SK-N-SH treated with all-trans-retinoic acid at 6 μM for 48 hours (cell line): Measurements from ENCODE around the gene RNF7.

ENCODE experiments used
- ATAC-seq: fragments of 200-7000 bp; cut with Tn5 transposase; 3 replicates; pipeline ENCODE4 v1.9.1; 2020; ENCODE audit warnings: mild to moderate bottlenecking, moderate library complexity
- ARNTL ChIP-seq: fragments of 450-650 bp; formaldehyde crosslinking; IDR thresholded peaks from 2 replicates; pipeline ENCODE4 v1.5.0; 2020; ENCODE audit warnings: low read depth, mild to moderate bottlenecking, moderate library complexity, borderline replicate concordance
- BACH2 ChIP-seq: fragments of 250-450 bp; sonication (Bioruptor Pico); IDR thresholded peaks from 2 replicates; pipeline ENCODE4 v1.9.0; 2021; ENCODE audit warnings: mild to moderate bottlenecking, borderline replicate concordance
- CREB5 ChIP-seq: fragments of 250-450 bp; sonication (Bioruptor Pico); IDR thresholded peaks from 2 replicates; pipeline ENCODE4 v1.5.1; 2020; ENCODE audit warnings: low read depth, mild to moderate bottlenecking, moderate library complexity
- CSDC2 ChIP-seq: fragments of 250-450 bp; sonication (Bioruptor Pico); IDR thresholded peaks from 2 replicates; pipeline ENCODE4 v1.5.0; 2020; ENCODE audit warnings: mild to moderate bottlenecking, moderate library complexity
- CSRNP3 ChIP-seq: fragments of 250-450 bp; sonication (Bioruptor Pico); IDR thresholded peaks from 2 replicates; pipeline ENCODE4 v1.5.1; 2021; ENCODE audit warnings: mild to moderate bottlenecking, moderate library complexity
- ESRRG ChIP-seq: fragments of 250-450 bp; sonication (Bioruptor Pico); IDR thresholded peaks from 2 replicates; pipeline ENCODE4 v1.6.1; 2021; ENCODE audit warnings: mild to moderate bottlenecking
- GLIS3 ChIP-seq: fragments of 250-450 bp; sonication (Bioruptor Pico); IDR thresholded peaks from 2 replicates; pipeline ENCODE4 v1.5.0; 2020; ENCODE audit warnings: mild to moderate bottlenecking, moderate library complexity
- ISL1 ChIP-seq: fragments of 250-450 bp; sonication (Bioruptor Pico); IDR thresholded peaks from 2 replicates; pipeline ENCODE4 v2.1.2; 2022; ENCODE audit warnings: mild to moderate bottlenecking, moderate library complexity
- OSR1 ChIP-seq: fragments of 250-450 bp; sonication (Bioruptor Pico); IDR thresholded peaks from 2 replicates; pipeline ENCODE4 v1.8.0; 2022; ENCODE audit warnings: moderate library complexity, mild to moderate bottlenecking, inconsistent platforms
- PATZ1 ChIP-seq: fragments of 250-450 bp; sonication (Bioruptor Pico); IDR thresholded peaks from 2 replicates; pipeline ENCODE4 v1.8.0; 2020; ENCODE audit warnings: mild to moderate bottlenecking, moderate library complexity, borderline replicate concordance
- POU6F1 ChIP-seq: fragments of 250-450 bp; sonication (Bioruptor Pico); IDR thresholded peaks from 2 replicates; pipeline ENCODE4 v1.8.0; 2021; ENCODE audit warnings: low read depth, mild to moderate bottlenecking, moderate library complexity, borderline replicate concordance
- PPARA ChIP-seq: fragments of 250-450 bp; sonication (Bioruptor Pico); IDR thresholded peaks from 2 replicates; pipeline ENCODE4 v1.5.0; 2020; ENCODE audit warnings: mild to moderate bottlenecking, borderline replicate concordance
- SNAI2 ChIP-seq: fragments of 250-450 bp; sonication (Bioruptor Pico); IDR thresholded peaks from 2 replicates; pipeline ENCODE4 v1.5.0; 2020; ENCODE audit warnings: mild to moderate bottlenecking, moderate library complexity
- TOX ChIP-seq: fragments of 250-450 bp; sonication (Bioruptor Pico); IDR thresholded peaks from 2 replicates; pipeline ENCODE4 v1.8.0; 2021; ENCODE audit warnings: mild to moderate bottlenecking, moderate library complexity, borderline replicate concordance
- TSHZ2 ChIP-seq: fragments of 250-450 bp; sonication (Bioruptor Pico); IDR thresholded peaks from 2 replicates; pipeline ENCODE4 v1.5.0; 2020; ENCODE audit warnings: mild to moderate bottlenecking, moderate library complexity
- ZC3H10 ChIP-seq: fragments of 250-450 bp; sonication (Bioruptor Pico); IDR thresholded peaks from 2 replicates; pipeline ENCODE4 v1.5.1; 2021; ENCODE audit warnings: mild to moderate bottlenecking, moderate library complexity
- ZFP3 ChIP-seq: fragments of 250-450 bp; sonication (Bioruptor Pico); IDR thresholded peaks from 2 replicates; pipeline ENCODE4 v1.5.0; 2020; ENCODE audit warnings: mild to moderate bottlenecking, moderate library complexity
- ZFP30 ChIP-seq: fragments of 450-650 bp; formaldehyde crosslinking; IDR thresholded peaks from 2 replicates; pipeline ENCODE4 v1.5.0; 2022; ENCODE audit warnings: mild to moderate bottlenecking, moderate library complexity
- ZNF70 ChIP-seq: fragments of 450-650 bp; formaldehyde crosslinking; IDR thresholded peaks from 2 replicates; pipeline ENCODE4 v1.5.0; 2020; ENCODE audit warnings: mild to moderate bottlenecking, moderate library complexity
- ZNF8 ChIP-seq: fragments of 450-650 bp; formaldehyde crosslinking; IDR thresholded peaks from 2 replicates; pipeline ENCODE4 v1.5.0; 2020; ENCODE audit warnings: mild to moderate bottlenecking, moderate library complexity

Gene RNF7

GRCh38 chr3:141709126-141709770 lies 28.9 kb upstream of the RNF7 start:
- no peak for ATAC-seq
- no peak for TF ChIP-seq CSRNP3 (CRISPR knock-in tag)
- TF ChIP-seq SNAI2 (CRISPR knock-in tag) = no peak
- no peak for TF ChIP-seq ZNF70 (CRISPR knock-in tag)
- TF ChIP-seq TOX (CRISPR knock-in tag) = no peak
- TF ChIP-seq ZNF8 (CRISPR knock-in tag) = no peak
- TF ChIP-seq ISL1 (CRISPR knock-in tag) = no peak
- no peak for TF ChIP-seq PPARA (CRISPR knock-in tag)
- no peak for TF ChIP-seq GLIS3 (CRISPR knock-in tag)
- no peak for TF ChIP-seq POU6F1 (CRISPR knock-in tag)
- TF ChIP-seq ZFP3 = no peak

GRCh38 chr3:141710121-141710520 lies 28.0 kb upstream of the RNF7 start:
- ATAC-seq = no peak
- TF ChIP-seq BACH2 (CRISPR knock-in tag) (no peak), CSDC2 (CRISPR knock-in tag) (no peak), ZFP30 (CRISPR knock-in tag) (no peak), ZC3H10 (CRISPR knock-in tag) (no peak), ZNF8 (CRISPR knock-in tag) (no peak), PATZ1 (CRISPR knock-in tag) (no peak), TOX (CRISPR knock-in tag) (no peak), POU6F1 (CRISPR knock-in tag) (no peak)

- peak; percentile 89 for ATAC-seq
- TF ChIP-seq PPARA (CRISPR knock-in tag) = no peak
- no peak for TF ChIP-seq ZNF8 (CRISPR knock-in tag)
- no peak for TF ChIP-seq ISL1 (CRISPR knock-in tag)
- no peak for TF ChIP-seq TSHZ2
- TF ChIP-seq OSR1 (CRISPR knock-in tag) = no peak
- no peak for TF ChIP-seq CSRNP3 (CRISPR knock-in tag)
- no peak for TF ChIP-seq ESRRG
- no peak for TF ChIP-seq GLIS3 (CRISPR knock-in tag)
- TF ChIP-seq TOX (CRISPR knock-in tag) = no peak
- TF ChIP-seq ZFP3 = no peak
- TF ChIP-seq SNAI2 (CRISPR knock-in tag) = no peak
- no peak for TF ChIP-seq BACH2 (CRISPR knock-in tag)
- no peak for TF ChIP-seq ZNF70 (CRISPR knock-in tag)
- TF ChIP-seq ARNTL (CRISPR knock-in tag) = no peak
- no peak for TF ChIP-seq CREB5
- TF ChIP-seq CSDC2 (CRISPR knock-in tag) = no peak
- no peak for TF ChIP-seq PATZ1 (CRISPR knock-in tag)
These were observed 27.0 kb upstream of the RNF7 start for GRCh38 chr3:141710888-141711616.
